HG03460 (cell line): ENCODE data around the gene KIAA0319L.
A peak's percentile ranks its signal among the peaks of the same experiment; 100 is the strongest.

Source experiments
- ATAC-seq: cut with Tn5 transposase; IDR thresholded peaks from one replicate; pipeline ENCODE4 v1.9.1; 2021; ENCODE audit not compliant: unreplicated experiment

Gene KIAA0319L

GRCh38 chr1:35564037-35564883 is 7.1 kb upstream of the KIAA0319L start:
- no peak for ATAC-seq

- no peak for ATAC-seq
Observed at GRCh38 chr1:35563166-35563565, 6.0 kb upstream of the KIAA0319L start.

DNA sequence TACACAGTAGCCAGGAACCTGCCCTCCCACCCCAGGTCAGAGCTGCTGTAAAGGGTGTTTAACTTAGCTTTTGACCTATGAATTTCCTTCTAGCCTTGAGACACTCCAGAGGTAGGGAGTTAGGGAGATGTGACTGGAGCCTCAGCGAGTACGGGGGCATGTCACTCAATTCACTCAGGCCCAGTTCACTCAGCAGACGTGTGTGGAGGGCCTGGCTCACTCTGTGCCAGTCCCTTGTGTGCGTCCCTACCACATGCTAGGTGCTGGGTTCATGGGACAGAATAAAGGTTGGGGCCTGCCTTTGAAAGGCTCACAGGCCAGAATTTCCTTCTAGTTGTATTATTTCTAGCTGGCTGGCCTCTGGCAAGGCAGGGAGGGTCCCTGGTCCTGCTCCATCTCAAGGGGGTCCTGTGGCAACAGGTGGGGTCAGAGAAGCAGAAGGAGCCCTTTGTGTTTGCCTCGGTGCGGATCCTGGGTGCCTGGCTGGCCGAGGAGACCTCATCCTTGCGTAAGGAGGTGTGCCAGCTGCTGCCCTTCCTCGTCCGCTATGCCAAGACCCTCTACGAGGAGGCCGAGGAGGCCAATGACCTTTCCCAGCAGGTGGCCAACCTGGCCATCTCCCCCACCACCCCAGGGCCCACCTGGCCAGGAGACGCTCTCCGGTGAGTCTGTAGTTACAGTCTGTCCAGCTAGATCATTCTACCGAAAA is 4.9 kb upstream of the KIAA0319L start:
- ATAC-seq, result no peak

DNA sequence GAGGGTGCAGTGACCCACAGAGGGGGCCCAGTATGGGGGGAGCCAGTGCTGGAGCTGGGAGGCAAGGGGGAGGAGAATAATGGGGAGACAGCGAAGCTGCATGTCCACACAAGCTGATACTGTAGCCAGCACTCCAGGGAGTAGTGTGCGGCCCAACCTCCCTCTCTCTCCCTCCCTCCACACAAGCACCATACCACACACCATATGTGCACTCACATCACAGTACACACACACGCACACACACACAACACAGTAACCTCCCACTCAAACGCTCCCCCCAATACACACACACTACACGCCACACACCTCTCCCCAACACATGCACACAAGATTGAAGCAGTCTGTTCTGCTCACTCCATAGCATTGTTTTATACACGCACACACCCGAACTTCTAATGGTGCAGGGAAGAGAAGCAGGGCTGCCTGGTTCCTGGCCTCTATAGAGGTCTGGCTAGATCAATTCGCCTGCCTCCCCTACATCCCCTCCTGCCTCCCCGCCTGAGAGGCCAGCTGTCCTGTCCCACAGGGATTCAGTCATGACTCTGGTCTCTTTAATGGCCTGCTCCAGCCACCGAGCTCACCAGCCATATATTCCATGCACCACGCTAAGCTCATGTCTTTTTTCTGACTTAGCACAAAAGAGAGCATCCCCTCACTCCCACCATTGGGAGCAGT is 4.2 kb upstream of the KIAA0319L start:
- no peak for ATAC-seq

DNA sequence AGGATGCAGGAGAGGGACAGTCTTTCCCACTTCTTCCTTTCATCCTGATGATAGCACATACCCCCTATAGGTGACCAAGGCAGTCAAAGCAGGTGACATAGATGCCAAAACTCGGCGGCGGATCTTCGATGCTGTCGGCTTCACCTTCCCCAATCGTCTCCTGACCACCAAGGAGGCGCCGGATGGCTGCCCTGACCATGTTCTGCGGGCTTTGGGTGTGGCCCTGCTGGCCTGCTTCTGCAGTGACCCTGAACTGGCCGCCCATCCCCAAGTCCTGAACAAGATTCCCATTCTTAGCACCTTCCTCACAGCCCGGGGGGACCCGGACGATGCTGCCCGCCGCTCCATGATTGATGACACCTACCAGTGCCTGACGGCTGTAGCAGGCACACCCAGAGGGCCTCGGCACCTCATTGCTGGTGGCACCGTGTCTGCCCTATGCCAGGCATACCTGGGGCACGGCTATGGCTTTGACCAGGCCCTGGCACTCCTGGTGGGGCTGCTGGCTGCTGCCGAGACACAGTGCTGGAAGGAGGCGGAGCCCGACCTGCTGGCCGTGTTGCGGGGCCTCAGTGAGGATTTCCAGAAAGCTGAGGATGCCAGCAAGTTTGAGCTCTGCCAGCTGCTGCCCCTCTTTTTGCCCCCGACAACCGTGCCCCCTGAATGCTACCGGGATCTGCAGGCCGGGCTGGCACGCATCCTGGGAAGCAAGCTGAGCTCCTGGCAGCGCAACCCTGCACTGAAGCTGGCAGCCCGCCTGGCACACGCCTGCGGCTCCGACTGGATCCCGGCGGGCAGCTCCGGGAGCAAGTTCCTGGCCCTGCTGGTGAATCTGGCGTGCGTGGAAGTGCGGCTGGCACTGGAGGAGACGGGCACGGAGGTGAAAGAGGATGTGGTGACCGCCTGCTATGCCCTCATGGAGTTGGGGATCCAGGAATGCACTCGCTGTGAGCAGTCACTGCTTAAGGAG is 3.3 kb upstream of the KIAA0319L start:
- no peak for ATAC-seq

GRCh38 chr1:35559317-35559944 is 2.2 kb upstream of the KIAA0319L start:
- no peak for ATAC-seq

- ATAC-seq, result no peak
Observed at GRCh38 chr1:35558374-35559316, 1.4 kb upstream of the KIAA0319L start.

DNA sequence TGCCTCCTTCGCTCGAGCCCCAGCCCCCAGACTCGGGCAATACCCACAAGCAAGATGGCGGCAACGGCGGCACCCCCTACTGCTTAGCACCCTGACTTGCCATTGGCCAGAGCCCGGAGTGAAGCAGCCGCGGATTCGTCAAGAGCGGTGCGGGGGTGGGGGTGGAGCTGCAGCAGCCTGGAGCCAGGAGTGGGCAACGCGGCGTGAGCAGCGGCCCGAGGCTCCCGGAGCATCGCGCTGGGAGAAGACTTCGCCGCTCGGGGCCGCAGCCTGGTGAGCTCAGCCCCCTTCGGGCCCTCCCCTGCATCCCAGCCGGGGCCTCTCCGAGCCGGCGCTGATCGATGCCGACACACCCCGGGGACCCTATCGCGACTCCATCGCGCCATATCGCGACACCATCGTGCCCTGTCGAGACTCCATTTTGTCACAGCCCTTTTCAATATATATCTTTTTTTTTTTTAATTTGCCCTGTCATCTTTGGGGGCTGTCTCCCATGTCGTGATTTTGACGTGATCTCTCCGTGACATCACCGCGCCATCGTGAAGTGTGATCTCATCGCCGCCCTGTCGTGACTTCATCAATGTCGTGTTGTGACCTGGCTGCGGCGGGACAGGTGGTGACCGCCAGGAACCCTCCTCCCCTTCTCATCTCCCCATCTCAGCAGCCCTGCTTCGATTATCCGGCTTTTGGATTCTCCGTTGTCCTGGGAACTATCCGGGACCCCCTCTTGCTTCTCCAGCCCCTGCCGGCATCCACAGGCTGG is 589 bp upstream of the KIAA0319L start, which contains the start of gene NCDN:
NCDN (plus strand) TSS at position 189 of the 763 bp plus-strand sequence; CDS start at position 581, 392 bp downstream.
- peak; percentile 83 for ATAC-seq

DNA sequence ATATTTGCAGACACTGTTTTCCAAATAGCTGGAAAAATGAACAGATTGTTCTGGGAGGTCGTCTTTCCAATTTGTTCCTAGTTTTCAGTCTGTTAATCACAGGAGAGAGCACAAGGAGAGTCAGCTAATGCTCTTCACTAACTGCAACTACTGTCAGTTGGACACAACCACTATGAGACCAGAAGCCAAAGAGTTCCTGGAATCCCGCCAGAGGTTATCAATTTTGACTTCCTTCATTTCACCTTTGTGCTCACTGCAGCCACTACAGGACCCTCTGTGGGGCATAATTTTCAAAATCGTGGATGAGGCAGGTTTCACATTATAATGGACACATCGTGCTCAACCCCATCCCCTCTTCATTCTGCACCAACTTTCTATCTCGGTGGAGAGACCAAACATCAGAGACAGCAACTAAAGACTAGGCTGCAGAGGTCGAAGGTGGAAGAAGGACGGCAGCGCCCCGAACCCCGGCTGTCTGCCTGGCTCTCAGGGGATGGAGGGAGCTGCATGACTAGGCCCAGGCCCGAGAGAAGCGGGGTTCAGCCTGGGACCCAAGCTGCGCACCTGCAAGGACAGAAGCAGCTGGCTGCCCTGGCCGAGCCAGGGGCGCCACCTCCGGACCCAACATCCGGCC is 602 bp downstream of the KIAA0319L start:
- ATAC-seq, result no peak

DNA sequence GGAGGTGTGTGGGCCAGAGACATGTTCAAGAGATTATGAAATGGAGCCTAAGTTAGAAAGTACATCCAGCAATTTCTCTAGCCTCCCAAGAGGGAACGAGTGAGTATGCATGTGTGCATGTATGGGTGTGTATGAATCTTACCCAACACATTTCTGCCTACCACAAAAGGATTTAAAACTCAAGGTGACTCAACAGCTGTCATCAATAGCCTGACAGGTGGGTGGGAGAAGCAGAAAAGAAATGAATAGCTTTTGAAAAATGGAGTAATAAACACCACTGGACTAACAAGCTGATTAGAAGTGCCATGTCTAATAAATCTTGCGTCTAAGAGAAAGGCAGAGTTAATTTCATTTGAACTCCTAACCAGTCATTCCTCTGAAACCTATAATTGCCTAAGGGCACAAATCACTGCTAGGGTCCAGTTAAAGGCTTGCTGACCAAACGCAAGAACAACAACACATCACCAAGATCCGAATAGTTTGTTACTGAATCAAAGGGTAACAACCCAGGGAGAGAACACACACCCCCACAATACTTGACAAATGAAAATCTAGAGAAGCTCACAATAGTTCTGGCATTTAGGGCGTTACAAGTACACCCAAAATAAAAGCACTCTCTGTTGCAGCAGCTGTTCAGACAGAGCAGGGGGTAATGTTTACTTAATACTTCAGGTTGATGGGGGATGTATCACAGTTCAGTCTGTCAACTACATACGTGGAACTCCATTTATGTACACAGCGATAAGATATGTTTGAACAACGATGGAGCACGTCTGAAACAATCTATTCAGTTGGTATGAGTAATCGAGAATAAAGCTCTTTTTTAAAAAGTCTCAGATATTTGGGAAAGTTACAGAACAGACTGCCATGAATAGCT is 1.4 kb downstream of the KIAA0319L start:
- no peak for ATAC-seq

GRCh38 chr1:35555212-35555584 is 2.0 kb downstream of the KIAA0319L start:
- ATAC-seq, result no peak

DNA sequence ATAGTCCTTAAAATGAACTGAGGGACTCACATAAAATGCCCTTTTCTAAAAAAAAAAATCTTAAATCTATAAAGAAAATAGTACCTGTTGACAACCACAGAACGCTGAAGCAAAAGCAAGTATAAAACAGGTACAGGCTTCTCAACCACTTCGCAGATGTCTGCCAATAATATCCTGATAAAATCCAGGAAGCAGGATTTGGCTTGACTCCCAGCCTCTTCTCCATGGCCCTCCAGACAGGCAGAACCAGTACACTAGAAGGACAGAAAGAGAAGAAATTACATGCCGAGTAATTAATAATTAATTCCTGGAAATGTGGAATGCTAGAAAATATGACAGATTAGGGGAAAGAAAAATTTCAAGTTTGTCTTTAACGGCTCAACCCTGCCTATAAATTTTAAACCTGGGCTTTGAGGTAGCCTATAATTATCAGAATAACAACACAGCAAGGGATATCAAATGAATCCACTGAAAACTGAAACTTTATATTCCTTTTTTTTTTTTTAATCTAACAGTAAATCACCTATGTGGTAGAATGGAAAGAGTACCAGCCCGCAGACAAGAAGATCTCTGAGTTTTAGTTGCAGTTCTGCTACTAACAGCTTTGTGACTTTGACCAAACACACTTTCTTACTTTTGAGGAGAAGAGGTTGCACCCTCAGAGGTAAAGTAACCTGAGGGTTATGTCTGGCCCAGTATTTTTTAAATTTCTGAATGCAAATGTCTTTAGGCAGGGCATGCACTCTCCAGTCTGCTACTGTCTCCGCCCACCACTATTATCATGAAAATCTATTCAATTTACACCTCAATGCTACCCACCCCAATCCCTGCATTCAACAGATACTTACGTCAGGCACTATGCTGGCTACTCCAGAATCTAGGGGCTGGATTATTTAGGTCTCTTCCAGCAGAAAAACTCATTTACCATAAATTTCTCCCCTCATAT is 2.7 kb downstream of the KIAA0319L start:
- no peak for ATAC-seq

DNA sequence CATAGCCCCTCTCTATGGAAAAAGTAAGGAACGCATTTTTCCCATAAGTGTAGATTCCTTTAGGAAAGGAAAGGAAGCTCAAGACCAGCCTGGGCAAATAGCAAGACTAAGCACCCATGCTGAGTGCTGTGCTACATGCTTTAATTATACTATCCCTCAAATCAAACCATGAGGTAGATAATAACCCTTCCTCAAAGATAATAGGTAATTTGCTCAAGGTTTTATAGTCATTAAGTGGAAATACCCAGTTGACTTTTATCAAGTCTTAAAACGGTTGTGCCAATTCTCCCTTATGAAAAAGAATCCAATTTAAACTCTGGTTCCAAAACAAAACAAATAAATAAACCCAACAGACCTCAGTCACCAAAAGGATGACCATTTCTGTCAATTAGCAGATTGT is 3.4 kb downstream of the KIAA0319L start:
- ATAC-seq, result no peak

- no peak for ATAC-seq
Observed at GRCh38 chr1:35546614-35547013, 10.6 kb downstream of the KIAA0319L start.

DNA sequence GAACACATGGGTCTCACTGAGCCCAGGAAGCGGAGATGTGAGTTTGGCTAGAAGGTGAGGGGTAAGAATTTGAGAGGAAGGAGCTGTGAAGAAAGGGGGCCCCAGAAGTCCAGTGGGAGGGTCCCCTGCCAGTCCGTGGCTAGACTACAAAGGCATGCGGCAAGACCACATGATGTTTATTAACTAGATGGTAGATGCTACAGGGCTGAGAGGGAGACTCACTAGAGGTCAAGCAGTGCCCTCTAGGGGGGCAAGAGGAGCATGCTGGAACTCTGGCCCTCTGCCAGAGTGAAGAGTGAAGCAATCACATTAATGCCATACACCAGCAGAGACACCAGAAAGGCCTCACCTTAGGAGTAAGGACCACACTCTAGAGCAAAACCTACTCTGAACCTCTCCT is 12.2 kb downstream of the KIAA0319L start:
- no peak for ATAC-seq

GRCh38 chr1:35539824-35540261 is 17.4 kb downstream of the KIAA0319L start:
- ATAC-seq, result peak; percentile 37
